HG02870 (cell line): Measurements from ENCODE around the gene TMEM11.

ENCODE experiments used
- ATAC-seq: cut with Tn5 transposase; IDR thresholded peaks from one replicate; pipeline ENCODE4 v1.9.1; 2021; ENCODE audit warnings: mild to moderate bottlenecking, moderate library complexity; ENCODE audit not compliant: unreplicated experiment

TMEM11 gene

DNA sequence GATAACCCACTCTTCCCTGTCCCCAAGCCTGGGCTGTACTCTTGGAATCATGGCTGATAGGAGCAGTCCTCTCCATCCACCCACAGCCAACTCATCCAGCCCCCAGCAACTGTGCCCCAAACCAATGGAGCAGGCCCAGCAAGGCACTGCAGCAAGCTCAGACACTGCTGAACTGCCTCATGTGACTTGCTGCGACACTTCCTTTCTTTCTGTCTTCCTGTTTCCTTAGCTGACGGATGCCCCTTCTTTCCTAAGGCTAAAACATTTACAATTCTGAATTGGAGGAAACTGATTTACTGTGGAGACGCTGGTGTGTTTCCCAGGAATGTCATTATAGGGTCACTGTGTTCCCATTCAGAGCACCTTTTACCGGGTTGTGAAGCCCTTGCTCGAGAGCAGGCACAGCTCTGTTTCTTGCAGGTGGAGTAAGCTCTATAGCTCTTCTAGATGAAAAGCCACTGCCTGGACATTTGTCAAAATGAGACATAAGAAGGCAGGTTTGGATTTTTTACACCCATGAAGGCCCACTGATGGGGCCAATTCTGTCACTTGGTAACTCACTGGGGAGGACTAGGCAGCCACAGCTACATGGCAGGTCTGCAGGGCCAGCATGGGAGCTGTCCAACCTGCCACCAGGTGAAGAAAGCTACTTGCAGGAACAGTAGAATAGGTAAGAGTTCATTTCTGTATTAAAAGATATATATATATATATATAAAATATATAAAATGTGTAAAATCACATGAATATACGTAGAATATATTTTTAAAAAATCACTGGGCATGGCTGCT is 27.4 kb downstream of the TMEM11 start:
- ATAC-seq = no peak

DNA sequence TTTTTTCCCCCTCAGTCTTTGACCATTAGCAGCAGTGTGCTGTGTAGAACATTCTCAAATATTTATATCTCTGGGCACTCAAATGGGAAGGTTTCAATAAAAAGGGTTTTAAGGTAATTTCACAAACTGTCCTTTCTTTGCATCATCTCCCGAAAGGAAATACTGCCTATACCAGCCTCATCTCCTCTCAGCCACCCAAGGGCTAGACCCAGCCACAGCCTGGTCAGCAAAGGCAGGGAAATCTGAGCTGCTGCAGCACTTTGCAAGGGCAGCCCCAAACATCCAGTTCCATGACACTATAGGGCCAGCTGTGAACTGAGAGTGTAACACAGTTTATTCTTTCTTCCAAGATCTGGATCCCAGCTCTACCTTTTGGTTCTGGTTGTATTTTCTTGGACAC is 28.9 kb downstream of the TMEM11 start:
- ATAC-seq = no peak

DNA sequence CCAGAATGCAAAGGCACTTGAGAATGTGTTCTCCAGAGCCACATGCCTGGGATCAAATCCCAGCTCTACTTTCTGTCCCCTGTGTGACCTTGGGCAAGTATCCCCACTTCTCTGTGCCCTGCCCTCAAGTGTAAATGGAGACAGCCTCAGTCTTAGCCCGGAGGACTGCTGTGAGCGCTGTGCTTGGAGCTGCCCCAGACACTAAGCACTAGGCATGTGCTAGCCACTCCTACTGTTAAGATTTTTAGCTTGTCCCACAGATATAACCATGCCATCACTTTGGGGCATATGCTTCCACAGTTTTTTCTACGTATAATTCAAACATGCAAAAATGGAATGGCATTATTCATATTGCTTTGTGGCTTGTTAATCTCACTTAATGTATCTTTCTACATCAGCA is 29.4 kb downstream of the TMEM11 start:
- ATAC-seq = no peak

DNA sequence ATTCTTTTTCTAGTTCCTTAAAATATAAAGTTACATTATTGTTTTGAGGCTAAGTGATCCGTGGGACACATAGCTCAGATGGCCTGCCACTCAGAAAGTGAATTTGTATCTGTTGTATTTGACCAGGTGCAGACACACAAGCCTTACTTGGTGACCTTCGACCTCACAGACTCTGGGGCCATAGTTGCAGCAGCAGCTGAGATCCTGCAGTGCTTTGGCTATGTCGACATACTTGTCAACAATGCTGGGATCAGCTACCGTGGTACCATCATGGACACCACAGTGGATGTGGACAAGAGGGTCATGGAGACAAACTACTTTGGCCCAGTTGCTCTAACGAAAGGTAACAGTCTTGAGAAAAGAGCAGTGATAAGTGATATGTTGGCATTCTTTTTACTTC is 30.5 kb downstream of the TMEM11 start:
- no peak for ATAC-seq

DNA sequence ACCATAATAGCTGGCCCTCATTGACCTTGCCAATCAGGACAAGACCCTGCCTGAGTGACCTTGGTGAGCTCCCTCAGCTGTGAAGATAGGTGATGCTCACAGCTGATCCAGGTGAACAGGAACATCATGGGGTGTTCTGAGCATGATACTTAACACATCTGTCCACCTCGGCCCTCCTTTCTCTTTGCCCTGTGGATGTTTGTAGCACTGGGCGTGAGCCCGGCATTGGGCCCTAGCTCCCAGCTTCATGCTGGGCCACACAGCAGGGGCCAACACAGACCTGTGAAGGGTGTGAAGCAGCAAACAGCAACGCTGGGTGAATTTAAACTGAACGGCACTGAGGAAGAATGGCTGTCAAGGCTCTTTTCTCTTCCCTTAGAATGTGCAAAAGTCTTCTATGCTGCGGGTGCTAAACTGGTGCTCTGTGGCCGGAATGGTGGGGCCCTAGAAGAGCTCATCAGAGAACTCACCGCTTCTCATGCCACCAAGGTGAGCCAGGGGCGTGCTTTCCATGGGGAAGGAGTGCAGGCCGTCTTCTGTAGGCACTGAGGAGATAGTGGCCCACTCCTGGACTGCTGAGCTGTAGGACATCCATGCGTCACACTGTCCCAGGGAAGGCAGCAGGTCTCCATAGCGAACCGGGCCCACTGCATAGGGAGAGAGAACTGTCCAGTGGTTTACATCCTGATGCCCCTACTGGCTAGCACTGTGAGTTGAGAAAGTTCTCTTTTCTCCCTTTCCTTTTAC is 35.9 kb downstream of the TMEM11 start:
- no peak for ATAC-seq

DNA sequence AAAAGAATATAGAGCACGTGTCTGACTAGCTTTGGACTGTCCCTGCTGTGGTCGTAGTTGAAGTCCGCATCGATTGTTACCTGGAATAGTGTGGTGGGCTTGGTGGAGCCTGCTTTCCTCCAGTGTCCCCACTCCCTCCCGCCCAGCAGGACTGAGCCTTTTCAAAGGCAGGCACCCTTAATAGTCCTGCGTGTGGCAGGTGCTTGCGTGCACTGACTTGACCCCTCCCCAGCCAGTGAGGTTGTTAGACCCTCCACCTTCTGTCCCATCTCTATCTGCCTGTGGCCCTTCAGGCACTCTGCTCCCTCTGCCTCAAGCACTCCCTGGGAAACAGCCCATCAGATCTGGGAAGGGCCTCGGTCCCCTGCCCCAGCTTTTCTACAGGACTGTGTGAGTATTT is 36.6 kb downstream of the TMEM11 start:
- no peak for ATAC-seq

DNA sequence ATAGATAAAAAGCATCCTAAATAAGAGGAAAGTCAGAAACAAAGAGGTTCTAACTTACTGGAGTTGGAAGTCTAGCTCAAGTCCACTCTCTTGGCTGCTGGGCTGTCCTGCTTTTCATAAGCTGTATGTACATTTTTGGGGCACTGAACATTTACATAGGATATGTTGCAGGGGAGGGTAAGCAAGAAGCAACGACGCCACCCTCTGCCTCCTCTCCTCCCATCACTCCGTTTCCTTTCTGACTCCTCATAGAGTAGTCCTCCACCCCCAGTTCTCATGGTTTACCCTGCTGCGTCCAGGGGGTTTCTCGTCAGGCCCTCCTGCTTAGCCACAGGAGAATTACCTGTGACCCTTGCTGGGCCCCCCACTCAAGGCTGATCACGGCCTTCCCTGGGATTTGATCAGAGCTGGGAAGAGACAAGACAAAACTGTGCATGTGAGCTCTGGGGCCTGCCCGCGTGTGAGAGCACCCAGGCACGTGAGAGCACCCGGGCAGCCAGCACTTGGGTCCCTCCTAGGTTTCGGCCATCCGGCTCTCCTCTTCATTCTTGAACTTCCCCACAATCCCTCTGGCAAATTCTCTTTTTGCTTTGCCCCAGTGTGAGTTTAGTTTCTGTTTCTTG is 37.1 kb downstream of the TMEM11 start:
- ATAC-seq = no peak

DNA sequence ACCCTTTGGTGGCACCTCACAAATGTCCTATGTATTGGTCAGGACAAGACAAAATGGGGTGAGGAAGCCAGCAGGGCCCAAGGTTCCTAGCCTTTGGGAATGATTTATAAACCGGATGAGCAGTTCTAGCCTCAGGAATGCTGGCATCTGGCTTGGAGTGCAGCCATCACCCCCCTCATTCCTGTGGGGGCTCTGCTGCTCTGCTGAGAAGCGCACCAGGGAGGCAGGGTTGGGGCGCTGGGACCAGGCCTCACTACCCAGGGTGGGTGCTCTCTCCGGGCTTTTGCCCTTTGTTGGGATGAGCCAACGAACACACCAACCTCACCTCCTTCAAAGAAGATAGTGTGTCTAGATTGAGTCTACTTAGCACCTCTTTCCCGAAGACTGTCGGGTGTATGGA is 39.2 kb downstream of the TMEM11 start:
- ATAC-seq = no peak

DNA sequence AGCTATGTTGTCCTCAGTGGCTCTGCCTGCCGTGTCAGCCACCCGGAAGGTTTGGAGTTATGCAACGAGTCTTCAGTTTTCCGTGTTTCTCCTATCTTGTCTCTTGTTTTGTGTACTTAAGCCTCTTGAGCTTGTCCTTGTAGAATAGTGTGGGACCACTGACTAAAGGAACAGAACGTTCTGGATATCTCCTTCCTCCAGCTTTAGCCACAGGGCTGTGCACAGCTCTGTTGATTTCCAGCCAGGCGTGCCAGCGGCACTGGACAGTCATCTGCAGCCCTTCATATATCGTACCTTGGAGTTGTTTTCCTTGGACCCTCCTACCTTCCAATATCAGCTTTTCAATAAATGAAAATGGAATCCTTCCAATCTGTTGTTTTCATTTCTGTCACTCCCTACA is 39.8 kb downstream of the TMEM11 start:
- ATAC-seq = no peak

DNA sequence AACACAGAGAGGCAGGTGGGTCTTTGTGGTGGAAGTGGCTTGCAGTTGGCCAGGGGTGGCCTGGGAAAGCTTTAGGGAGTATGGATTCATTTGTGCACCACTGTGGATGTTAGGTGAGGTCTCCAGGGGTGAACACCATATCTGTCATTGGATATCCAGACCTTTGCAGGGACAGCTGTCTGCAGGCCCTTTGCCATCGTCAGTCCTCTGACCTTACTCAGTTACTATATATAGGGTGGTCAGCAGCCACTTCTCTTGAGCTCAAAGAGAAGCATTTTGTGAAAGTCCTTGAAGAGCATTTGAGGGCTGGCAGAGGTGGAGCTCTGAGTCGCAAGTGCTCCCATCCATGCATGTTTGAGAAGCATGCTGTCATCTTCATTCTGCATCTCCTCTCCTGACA is 40.4 kb downstream of the TMEM11 start:
- ATAC-seq = no peak

DNA sequence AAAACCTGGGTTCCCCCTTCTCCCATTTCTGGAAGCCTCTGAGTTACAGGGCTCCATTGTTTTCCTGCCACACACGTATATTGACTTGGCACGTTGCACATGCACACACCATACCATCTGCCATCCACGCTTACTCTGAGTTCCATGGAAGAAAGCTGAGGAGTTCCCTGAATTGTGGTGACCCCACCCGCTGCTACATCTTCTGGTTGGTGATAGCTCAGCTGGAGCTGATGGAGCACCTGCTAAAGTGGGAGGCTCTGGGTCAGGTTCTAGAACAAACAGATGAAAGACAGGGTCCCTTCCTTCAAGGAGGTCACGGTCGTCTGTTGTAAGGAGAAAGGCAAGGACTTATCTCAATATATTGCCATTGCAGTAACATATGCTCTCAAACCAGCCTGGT is 41.1 kb downstream of the TMEM11 start:
- no peak for ATAC-seq

DNA sequence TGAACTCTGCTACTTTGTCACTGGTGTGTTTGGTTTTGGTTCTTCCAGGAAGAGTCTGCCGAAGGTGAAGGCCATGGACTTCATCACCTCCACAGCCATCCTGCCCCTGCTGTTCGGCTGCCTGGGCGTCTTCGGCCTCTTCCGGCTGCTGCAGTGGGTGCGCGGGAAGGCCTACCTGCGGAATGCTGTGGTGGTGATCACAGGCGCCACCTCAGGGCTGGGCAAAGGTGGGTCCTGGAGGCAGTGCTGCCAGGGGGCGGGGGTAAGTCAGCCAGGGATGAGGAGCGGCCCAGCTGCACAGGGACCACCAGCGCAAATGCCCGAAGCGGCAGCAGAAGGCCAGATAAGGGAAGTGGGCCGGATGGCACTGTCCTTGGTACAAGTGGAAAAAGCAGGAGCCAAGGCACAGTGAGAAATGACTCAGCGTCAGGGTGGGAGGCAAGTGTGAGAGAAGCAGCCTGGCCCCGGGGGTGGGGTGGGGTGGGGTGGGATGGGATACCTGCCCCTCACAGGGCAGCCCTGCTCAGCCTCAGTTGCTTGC is 41.9 kb downstream of the TMEM11 start:
- ATAC-seq = no peak

DNA sequence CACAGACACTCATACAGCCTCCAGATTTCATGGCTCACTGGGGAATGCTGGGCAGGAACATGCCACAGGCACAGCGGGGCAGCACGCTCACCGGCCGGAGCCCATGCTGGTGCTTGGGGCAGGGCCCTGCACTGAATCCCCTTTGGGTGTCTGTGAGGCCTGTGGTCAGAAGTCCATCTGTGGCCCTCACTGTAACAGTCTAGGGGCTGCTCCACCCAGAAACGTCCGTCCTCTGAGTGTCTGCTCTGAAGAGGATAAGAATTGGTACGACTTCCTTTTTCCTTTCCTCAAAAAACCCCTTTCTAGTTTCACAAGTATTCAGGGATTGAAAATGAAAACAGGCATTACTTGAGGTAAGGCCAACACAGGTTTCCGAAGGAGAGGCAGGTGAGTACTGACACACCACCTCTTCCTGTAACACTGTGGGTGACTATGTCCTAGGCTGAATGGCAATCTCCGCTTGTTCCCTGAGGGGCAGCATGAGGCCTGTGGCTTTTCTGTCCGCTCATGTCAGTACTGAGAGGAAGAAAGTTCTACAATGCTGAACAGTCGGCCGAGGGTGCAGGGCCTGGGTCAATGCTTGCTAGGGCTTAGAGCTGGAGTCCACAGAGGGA is 42.5 kb downstream of the TMEM11 start:
- peak; percentile 84 for ATAC-seq

DNA sequence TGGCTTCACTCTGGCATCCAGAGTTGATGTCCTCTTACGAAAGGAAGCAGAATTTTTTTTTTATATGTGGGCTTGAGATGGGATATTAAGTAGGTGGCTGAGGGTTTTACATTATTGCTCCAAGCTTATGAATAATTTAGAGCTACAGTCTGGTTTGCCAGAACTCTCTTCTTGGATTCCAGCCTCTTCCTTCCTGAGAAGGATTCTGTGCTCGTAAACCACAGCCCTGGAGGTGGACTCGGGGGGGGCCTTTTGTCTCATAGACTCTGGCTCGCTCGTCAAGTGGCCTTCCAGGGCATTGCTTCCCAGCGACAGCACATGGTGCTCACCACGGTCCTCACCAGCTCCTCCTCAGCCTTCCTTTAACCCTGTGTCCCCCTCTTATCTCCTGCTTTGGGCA is 43.2 kb downstream of the TMEM11 start:
- ATAC-seq = no peak

DNA sequence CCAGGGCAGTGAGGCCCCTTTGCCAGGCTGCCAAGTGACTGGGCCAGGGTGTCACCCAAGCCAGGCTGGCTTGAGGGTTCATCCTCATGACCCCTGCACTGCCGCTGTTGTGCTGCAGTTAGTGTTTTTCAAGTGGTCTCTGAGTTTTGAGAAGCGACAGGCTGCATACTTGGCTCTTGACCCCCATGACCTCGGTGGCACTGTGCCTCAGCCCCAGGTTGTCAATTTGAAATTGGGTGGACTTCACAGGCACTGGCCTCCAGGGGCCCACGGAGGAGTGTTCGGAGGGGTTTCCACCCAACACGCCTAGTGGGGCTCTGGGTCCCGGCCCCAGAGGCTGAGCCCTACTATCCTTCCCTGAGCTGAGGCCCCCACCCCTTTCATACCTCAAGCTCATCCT is 44.5 kb downstream of the TMEM11 start:
- ATAC-seq = no peak

DNA sequence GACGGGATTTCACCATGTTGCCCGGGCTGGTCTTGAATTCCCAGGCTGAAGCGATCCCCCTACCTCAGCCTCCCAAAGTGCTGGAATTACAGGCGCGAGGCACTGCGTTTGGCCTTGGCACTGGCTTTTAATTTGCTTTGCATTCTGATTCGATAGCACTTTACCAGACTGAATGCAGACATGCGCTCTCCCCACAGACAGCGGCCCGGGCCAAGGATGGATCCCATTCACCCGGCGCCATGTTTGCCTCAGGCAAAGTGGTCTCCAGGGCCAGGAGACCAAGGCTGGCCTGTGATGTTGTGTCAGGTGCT is 45.5 kb downstream of the TMEM11 start:
- no peak for ATAC-seq

DNA sequence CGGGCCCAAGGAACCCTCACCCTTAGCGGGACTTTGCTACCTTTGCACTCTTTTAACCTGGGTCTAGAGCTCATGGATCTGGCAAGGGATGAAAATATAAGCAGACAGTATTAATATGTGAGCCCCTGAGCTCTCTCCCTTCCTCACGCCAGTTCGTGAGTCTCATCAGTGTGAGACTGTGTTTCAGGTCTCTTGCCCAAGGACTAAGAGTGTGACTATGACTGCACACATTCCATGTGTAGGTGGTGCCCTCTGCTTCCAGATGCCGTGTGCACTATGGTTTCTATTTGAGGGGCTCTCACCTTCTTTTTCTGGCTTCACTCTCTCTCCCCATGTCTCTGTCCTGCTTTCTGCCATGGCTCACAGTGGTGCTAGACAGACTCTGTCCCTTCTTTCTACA is 46.7 kb downstream of the TMEM11 start:
- no peak for ATAC-seq

DNA sequence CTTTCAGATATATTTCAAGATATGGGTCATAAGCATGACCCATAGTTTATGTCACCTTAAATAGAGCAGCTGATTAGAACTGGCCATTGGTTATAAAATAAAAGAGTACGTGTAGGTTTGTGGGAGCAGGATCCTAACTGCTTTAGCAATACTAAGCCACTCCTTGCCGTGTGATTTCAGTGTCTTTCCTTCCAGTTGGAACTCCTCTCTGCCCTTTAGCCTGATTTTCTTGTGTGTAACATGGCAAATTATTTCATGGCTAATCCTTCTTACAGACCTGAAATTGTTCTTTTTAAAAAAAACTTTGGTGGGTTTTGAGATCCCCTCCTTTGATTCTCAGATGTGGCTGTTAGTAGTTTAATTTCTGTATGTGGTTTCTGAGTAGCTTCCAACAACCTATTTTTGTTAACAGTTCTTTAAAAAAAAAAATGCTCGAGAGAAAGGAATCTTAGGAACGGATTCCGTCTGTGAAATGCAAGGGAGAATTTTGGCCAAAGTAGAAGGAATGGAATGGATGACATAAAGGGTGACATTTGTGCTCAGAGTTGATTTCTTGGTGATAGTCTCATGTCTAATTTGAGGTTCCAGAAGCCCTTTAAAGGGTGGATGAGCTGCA is 47.3 kb downstream of the TMEM11 start:
- no peak for ATAC-seq

DNA sequence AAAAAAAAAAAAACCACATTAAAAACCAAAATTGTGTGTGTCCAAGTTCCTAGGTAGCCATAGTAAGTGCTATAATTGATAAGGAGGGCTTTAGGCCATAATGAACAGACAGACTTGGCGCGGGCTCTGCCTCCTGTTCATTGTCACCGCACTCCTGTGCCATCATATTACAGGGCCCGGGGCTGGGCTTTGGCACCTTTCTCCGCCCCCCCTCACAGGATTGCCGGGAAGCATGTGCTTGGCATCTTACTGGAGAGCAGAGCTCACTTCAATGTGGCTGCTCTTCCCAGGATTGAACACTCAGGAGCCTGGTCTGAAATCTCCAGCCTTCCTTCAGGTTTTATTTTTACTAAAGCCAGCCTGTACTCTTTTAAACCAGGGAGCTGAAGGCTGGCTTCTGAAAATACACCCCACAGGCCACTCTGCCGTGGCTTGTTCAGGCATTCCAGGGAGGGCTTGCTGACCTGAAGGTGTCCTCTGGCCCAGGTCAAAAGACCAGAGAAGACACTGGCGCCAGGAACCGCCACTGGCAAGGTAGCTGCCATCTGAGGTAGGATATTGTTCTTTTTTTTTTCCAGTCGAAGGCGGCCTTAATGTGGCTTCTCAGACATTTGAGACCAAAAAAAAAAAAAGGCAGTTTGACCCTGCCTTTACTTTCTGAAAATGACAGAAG is 47.9 kb downstream of the TMEM11 start:
- ATAC-seq = no peak

DNA sequence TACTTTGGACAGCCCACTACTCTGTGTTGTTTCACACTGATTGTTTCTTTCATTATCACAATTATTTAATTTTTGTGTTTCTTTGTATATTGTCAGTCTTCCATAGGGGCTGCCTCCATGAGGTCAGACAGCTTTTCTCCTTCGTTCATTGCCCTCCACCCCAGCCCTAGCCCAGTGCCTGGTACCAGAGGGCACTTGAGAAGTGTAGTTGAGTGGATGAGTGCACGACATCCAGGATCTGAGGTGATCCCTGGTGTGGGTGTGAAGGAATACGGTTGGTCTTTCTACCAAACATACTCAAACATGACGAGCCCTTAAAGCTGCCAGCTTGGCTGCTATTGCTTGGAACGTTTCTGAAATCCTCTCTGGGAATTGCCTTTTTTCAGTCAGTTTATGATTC is 49.3 kb downstream of the TMEM11 start:
- ATAC-seq = no peak

DNA sequence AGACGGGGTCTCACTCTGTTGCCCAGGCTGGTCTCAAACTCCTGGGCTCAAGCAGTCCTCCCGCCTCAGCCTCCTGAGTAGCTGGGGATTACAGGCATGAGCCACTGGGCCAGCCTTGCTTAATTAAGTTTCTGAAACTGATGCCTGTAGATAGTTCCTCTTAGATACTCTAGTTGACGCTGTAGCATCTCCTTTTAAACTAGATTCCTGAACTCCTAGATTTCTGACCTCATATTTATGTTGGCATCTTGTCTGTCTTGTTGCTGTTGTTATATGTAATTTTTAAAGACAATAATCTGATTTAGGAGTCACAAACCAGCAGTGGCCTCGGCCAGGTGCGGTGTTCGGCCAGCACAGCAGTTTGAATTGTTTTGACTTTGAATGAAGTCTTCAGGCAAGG is 49.7 kb downstream of the TMEM11 start:
- no peak for ATAC-seq
